HK-2 (cell line): ENCODE results near the gene FOXL2NB.

Source experiments
- DNase-seq: peaks from one replicate; pipeline ENCODE4 v3.0.0-alpha.2; 2018; ENCODE audit not compliant: unreplicated experiment

Gene FOXL2NB

DNA sequence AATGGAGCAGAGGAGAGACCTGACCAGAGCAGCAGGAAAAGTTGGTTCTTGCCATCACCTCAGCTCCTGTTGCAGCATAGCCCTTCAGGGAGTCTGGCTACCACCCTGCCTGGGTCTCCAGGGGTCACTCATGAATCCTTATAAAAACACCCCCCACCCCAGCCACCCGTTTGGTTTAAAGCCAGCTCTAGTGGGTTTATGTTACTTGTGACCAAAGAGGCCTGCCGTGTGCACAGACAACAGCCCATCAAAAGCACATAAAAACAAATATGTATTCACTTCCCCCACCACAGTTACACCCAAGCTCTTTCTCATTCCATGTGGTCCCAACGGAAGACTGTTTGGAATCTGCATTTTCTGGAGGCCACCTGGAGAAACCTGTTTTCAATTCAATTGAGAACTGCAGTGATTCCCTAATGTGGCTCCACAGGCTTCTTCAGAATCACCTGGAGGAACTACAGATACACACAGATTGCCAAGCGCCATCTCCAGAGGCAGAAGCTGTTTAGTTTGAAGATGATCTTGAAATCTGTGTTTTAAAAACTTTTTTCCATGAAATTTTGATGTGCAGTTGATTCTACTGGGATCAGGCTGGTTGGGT is 13.8 kb upstream of the FOXL2NB start:
- DNase-seq: no peak

DNA sequence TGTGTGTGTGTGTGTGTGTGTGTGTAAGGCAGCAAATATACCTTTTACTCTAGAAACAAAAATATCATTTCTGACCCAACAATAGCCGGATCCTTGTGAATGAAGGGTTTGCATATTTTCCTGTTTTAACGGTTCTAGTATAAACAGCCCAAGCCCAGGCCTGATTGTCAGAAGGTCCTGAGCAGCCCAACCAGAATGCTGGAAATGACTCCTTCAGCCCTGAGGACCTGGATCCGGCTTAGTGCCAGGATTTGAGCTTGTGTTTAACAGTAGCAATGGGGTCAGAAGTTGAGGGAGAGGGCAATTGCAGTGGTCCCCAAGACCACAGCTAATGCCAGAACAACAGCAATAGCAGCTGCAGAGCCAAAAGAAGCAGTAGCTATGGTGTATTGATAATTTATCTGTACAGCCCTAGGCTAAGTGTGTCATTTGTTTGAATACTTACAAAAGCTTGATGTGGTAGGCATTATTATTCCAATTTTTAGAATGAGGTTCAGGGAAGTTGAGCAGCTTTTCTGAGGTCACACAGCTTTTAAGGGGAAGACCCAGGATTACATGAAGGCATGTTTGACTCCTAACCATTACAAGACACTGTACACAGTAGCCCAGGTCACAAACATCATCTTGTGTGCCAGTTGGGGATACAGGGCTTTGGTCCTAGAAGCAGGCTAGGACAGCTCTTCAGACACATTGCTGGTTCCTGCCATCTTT is 12.9 kb upstream of the FOXL2NB start:
- no peak for DNase-seq

DNA sequence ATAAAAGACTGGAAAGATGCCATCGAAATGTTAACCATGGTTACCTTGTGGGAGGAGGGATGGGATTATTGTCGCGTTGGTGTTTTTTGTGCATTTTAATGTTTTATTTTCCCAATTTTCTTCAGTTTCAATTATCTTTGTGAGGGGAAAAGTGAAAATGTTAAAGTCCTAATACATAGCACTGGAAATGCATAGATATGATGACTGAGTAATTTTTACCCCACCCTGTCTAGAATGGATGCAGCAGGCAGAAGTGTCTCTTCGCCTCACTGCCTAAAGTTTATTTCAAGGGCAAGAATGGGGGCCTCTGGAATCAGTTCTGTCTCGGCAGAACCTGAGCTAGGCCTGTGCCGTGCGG is 11.5 kb upstream of the FOXL2NB start:
- DNase-seq: no peak

DNA sequence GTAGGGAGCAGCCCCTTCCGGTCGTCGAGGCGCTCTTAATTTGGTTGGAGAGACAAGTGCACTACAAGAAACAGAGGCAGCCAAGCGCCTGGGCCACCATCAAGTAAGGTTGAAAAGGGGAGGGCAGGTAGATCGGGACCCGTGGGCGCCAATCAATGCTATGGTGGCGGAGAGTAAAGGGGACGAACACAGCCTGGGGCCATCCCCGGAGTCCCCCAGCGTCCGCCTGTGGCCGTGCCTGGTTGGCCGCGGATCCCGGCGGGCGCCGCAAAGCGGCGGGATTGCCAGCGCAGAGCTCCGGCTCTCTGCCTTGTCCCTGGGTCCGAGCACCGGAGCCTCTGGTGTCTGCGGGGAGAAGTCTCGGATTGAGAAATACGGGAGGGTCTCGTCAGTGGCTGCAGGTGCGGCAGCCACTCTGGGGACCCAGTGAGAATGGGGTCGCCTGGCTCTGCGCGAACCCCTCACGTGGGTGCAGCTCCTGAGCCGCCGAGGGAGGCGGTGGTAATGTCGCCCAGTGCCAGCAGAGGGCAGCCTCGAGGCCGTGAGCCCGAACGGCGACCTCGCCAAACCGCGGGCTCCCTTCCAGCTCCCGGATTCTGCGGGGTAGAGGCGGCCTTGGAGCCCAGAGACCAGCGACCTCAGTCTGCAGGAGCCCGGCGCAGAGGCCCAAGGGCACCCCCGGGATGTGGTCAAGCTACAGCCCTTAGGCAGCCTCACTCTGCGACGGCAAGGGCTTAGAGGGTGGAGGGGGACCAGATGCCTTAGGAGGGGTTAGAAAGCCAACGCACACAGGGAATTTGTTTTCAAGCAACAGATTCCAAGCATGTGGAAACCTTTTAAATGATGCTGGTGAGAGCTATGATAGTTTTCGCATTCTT is 10.9 kb upstream of the FOXL2NB start:
- DNase-seq: peak; percentile 85

DNA sequence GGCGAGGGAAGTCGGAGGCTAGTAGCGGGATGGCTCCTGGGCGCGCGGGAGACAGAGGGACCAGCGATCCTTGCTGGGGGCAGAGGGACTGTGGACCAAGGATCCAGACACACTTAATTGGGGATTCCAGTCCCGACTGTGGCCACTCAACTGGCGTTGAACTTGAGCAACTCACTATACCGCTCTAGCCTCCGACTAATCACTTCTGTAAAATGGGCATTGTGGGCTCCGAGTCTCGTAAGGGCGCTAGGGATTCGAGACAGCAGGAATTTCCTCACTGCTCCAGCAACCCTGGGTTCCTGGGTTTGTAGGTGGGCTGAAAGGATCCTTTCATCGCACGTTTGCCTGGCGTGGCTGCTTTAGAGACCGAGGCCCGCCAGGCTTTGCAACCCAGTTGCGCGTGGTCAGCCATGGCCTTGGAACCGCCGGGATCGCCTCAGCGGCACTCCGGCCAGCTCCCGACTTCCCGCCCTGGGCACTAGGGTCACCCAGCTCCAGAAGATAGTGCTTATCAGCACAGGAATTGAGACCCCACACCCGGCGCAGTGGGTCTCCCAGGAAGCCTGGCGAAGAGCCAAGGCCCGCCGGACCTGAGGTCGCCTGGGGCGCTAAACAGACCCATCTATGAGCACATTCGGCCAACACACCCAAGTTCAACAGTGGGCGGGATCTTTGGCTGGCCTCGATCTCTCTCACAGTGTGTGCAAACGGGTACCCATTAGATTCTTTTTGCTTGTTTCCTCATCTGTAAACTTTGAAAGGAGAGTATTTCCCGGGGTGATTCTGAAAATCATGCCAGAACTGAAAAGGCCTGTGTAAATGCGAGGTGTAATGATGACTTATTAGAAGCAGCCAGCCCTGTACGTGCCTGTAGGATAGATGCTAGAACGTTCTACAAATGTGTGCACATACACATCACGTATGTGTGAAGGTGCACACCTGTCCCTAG is 10.0 kb upstream of the FOXL2NB start:
- DNase-seq: no peak

DNA sequence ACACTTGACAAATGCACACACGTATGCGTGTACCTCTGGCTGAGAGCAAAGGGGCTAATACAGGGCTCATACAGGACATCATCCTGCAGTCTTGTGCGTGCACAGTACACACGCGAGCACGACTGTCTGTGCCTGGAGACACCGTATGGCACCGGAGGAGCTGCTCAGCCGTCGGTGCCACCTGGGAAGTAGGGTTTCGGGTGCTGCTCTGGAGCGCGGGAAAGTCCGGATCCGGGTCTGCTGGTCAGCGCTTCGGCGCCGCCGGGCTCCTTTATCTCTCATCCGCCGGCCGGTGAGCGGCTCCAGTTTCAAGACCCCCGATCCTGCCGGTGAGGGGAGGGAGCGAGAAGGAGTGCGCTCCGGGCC is 9.3 kb upstream of the FOXL2NB start:
- no peak for DNase-seq

DNA sequence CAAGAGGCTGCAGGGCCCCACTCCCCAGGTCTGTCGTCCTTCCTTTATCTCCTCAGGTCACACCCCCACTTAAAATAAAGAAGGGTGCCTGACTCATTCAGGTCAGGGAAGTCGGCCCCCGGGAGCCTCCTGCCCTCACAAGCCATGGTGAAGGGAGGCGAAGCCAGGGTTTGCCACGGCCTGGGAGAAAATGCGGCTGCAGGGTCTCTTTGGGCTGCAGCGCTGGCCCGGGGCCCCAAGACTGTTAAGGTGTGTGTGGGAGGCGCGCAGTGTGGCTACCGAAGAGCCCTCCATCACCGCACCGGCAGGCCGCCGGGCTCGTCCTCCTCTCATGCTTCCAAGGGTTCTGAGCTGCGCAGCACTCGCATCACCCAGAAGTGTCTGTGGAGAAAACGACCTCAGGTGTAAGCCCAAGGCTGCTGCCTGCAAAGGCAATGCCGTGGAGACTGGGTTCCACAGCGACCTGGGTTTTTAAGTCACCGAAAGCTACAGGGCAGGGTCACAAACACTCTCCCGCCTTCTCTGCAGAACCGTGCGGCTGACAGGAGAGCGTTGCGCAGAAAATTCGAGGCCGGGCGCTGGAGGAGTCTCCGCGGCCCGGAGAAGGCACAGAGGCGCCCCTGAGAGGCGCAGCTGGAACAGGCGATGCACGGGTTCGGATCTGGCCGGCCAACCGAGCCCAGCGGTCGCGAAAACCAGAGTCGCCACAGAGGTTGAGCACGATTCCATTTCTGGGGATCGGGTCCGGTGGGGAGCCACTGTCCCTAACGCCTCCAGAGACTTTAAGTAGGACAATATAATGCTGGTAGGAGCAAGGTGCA is 8.8 kb upstream of the FOXL2NB start:
- DNase-seq: no peak

DNA sequence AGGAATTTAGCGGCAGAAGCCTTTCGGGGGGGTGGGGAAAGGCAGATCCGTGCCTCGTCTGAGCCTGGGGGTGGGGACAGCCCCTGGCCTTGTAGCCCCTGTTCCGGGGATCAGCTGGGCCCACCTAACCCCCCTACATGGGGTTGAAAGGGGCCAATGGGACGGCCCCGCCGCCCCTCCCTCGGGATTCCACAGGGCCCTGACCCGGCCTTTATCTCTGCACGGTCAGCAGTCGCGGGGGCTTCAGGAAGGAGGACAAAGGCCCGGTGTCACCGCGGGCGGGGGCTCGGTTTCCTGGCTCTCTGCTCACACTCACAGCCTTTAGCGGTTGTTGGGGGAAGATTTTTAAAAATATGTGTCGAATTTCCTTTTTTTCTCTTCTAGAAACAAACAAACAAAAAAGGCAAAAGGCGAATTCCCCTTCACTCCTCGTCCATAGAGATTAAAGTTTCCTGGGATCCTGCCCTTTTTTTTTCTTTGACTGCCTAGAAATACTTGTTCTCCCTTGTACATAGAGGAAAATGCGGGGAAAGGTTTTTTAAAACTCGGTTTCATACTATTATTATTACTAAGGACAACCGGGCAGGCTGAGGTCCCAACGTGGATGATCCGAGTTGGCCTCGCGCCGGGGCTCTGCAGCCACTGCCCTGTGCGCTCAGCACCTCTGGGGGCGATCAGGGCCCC is 8.0 kb upstream of the FOXL2NB start:
- DNase-seq: no peak

DNA sequence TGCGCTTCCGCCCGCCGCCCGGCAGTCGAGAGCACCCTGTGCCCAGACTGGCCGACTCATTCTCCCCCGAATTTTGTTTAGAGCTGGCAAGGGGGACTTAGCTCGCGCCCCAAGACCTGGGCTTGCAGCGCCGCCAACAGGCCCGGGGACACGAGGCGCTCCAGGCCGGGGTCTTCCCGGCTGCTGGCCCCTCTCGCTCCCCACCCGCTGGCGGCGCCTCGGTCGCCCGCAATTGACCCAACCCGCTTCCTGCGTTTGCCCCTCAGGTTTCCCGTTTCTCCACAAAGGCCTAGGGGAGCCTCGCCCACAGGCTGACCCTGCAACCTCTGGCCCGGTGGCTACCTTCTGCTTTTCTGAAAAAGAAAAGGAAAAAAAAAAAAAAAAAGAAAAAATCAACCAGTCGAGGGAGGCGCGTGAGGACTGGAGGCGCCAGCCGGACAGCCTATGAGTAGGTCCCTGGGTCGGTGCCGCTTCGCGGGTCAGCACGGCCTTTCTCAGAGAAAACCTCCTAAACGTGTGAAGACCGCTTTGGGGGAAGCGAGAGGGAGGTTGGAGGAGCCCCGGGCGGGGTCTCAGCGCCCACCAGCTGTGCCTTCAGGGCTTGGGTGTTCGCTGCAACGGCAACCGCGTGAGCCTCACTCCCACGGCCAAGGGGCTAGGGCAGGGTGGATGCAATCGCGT is 7.3 kb upstream of the FOXL2NB start:
- no peak for DNase-seq

DNA sequence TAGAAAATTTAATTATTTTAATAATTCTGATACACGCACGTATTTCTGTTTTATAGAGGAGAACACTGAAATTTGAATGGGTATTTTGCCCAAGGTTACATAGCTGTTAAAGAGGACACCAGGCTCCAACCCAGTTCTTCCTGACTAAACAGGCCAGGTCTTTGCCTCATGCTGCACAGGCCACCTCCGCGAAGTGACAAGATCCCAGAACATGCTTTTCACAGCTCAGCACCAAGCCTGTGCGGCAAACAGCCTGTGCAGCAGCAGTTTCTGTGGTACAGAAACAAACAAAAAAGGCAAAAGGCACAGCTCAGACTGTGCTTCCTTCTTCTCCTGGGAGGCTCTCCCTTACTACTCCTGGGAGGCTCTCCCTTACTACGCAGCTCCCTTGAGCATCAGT is 6.6 kb upstream of the FOXL2NB start:
- DNase-seq: no peak

DNA sequence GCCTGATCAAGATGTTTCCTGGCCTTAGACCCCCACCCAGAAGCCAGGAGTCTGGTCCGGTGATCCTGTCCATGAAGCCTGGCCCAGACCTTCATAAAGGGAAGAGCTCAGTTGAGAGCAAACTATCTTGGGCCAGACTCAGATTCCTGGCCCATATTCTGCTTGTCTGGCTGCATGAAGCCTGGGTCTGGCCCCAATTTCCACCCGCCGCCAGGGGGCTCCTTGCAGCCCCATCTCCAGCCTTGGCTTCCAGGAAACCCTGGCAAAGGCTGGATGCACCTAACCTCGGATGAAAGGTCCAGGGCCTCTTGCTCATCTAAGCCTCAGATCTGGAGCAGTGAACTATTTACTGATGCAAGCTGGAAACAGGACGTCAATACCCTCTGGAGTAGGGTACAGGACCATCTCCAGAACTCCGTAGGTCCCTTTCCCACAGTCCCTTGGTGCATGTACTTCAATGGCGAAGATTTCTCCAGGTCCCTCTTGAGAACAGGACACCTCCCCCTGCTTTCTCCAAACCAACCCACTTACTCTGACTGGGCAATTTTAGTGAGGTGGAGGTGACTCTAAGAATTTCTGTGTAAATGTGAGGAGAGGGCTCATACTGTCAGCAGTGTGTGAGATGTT is 5.6 kb upstream of the FOXL2NB start:
- peak; percentile 51 for DNase-seq

DNA sequence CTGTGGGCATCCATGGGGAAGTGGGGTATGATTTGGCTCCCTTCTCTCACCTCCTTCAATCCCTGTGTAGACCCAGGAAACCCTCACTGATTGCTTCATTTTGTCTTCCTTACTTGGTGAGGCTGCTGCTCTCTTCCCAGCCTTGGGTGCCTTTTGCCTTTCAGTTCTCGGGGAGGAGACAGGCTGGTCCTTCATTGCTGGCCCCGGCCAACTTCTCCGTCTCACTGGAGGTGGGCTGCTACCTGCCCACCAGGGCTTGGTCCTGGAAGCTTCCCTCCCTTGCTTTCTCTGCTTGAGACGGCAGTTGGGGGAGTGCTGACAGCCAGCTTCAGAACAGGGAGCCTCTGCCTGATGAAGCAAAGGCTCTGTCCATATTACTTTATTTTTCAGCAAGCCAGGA is 4.7 kb upstream of the FOXL2NB start:
- no peak for DNase-seq

DNA sequence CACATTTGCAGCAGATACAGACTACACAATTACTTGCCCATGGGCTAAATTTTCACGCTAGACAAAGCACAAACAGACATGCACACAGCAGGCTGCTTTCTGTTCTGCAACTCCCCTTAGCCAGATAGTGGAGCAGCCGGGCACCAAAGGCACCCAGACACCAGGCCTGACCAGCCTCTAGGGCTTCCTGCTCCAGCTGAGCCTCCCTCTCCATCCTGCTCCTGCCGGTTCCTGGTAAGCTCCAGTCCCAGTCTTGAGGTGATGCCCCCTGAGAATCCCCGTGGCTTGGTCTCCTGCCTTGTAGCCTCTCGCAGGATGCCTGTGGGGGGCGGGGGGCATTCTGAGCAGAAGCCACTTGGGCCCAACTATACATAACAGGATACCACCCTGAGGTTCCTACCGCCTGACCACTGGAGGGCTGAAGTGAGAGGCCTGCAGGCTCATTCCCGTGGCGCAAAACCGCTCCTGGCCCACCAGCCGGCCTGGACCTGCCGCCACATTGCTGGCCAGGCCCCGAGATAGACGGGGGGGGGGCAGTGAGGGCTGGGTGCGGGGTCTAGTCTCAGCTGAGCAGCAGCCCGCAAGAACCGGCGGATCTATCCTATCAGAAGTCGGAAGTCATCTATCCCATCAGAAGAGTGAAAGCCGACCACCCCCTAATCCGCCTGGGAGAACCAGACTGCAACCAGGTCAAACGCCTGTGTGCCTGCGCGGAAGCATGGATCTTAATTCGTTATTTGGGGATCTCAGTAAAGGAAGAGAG is 4.0 kb upstream of the FOXL2NB start:
- no peak for DNase-seq

DNA sequence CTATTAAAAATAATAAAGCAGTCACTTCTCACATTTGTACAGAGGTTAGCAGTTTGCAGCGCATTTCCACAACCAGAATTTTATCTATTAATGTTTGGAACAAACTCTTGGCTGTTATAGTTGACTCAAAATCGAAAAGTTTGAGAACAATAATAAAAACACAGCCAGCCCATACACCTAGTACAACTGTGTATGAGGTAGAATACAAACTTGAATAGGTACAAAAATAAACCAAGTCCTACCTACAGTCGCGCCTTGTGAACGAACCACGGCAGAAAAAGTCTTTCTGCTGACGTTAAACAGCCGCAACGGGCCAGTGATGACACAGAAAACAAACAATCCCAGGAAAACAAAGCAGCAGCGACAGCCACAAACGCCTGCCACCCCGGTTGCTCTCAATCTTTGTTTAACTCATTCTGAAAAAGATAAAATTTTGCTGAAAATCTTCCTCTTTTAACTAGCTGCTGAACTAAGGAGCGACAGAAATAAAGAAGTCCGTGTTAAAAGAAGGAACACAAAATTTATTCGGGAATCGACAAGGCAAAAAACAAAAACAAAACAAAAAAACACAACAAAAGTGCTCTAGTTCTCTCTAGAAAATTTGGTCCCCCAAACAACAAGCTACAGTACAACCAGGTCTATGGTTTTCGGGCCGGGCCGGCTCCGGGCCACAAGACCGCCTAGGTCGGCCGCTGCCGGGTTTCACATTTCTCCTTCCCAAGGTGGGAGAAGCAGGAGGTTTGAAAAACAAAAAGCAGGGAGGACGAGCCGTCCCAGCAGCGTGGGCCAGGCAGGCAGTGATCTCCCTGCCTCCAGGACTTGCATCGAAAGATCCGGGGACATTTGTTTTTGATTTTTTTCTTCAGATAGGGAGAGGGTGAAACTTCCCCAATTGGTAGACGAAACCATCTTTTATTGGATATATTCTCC is 3.0 kb upstream of the FOXL2NB start:
- DNase-seq: no peak

DNA sequence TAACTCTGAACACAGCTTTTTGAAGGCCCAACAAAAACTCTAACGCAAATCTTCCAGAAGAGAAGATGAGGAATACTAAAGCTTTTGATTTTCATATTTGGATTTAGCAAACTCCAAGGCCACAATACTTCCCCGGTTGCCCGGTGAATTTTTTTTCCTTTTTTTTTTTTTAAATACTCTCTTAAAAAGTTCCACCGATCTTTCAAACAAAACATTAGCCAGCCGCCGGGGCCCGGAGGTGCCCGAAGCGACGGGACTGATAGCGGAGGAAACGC is 2.4 kb upstream of the FOXL2NB start:
- DNase-seq: no peak

DNA sequence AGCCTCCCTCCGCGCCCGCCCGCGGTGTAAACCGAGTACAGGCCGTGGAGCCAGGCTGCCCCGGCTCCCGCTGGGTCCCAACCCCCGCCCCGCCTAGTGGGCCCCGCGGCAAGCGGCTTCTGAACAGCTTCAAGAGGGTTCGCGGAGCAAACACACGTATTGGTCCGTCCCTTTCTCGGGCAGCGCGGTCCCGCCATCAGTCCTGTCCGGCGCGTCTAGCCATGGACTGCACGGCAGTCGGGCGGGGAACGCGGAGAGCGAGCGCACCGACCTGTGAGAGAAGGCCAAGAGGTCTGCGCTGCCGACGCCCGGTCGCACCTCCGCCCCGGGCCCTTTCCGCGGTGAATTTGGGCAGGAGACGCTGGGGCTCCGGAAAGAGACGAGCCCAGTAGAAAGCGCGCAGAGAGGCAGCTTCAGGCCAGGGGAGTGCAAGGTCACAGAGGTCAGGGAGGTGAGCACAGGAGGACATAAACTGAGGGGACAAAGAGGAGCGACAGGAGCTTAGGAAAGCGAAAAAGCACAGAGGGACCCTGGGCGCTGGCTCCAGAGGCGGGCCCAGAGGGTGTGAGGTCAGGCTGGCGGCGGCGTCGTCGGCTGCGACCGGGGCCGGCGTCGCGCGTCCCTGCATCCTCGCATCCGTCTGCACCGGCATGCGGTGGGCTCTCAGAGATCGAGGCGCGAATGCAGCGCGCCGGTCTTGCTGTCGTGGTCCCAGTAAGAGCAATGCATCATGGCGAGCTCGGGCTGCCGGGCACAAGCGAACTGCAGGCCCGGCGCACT is 1.9 kb upstream of the FOXL2NB start:
- peak; percentile 37 for DNase-seq
